ENCODE measurements around the gene PARD3B. TPM values are rescaled to one million over a fixed set of nuclear protein-coding genes. Genes with fewer than 3 reads are reported as not detected.

Gene PARD3B
- total RNA-seq, 1 experiment from 2014 or later, result 7.6 TPM

- ChIA-PET POLR2A (ENCODE audit: low non-redundant PET) (no interaction called here), CTCF (no interaction called here)
- Histone ChIP-seq H3K36me3 (ENCODE audit: insufficient read depth, low read length, poor library complexity, severe bottlenecking) (no peaks in the 10 kb centered on the region), H3K9me3 (ENCODE audit: low read depth, low read length, poor library complexity, severe bottlenecking) (no peaks in the 10 kb centered on the region), H3K27ac (ENCODE audit: low read depth, low read length, poor library complexity, severe bottlenecking) (no peak overlapping the region), H3K4me1 (ENCODE audit: insufficient read depth, low read length, poor library complexity, severe bottlenecking) (no peaks in the 10 kb centered on the region), H3K4me3 (ENCODE audit: low read depth, low read length, poor library complexity, severe bottlenecking) (no peak overlapping the region), H3K27me3 (replicated peaks; ENCODE audit: insufficient read depth, low read depth, low read length, poor library complexity) (no peaks in the 10 kb centered on the region)
- intact Hi-C loops (cut with micrococcal nuclease; ENCODE audit: unreplicated experiment), result no loop called here
- no peak for DNase-seq (ENCODE audit: low spot score)
- no peak for TF ChIP-seq EZH2 (IDR thresholded peaks at IDR 0.05; ENCODE audit: borderline replicate concordance, low read depth, low read length, poor library complexity, severe bottlenecking)
- BruUV-seq (replicated peaks), result no TSS peak
Observed at GRCh38 chr2:205321231-205321630, 776.0 kb downstream of the PARD3B start.

DNA sequence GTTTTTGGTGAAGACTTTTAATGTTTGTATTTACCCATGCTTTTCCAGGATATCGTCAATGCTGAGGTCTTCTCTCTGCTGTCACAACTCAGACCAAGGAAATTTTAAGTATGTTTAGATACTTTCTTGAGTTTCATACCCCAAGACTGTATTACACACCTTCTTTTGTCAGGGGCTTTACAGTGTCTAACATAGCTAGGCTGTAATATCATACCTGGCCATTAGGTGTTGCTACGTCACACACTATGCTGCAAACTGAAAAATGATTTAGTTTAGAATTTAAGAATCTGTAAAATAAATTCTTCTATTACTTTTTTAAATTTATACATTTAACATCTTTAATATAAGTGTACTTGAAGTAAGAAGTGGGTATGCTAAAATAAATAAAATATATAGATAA is 778.7 kb downstream of the PARD3B start:
- ChIA-PET POLR2A (ENCODE audit: low non-redundant PET) (no interaction called here), CTCF (no interaction called here)
- H3K4me3 ChIP-seq (ENCODE audit: low read depth, low read length, poor library complexity, severe bottlenecking), result no peak overlapping the region
- no peaks in the 10 kb centered on the region for H3K9me3 ChIP-seq (ENCODE audit: low read depth, low read length, poor library complexity, severe bottlenecking)
- DNase-seq (ENCODE audit: low spot score), result no peak
- H3K27ac ChIP-seq (ENCODE audit: low read depth, low read length, poor library complexity, severe bottlenecking), result no peak overlapping the region
- no TSS peak for BruUV-seq (replicated peaks)
- no peaks in the 10 kb centered on the region for H3K4me1 ChIP-seq (ENCODE audit: insufficient read depth, low read length, poor library complexity, severe bottlenecking)
- intact Hi-C loops (cut with micrococcal nuclease; ENCODE audit: unreplicated experiment), result no loop called here
- TF ChIP-seq CTCF (conservative IDR thresholded peaks at IDR 0.05; ENCODE audit: low read depth, low read length), result peak; percentile 44
- TF ChIP-seq EZH2 (IDR thresholded peaks at IDR 0.05; ENCODE audit: borderline replicate concordance, low read depth, low read length, poor library complexity, severe bottlenecking), result no peak
- H3K27me3 ChIP-seq (replicated peaks; ENCODE audit: insufficient read depth, low read depth, low read length, poor library complexity), result no peaks in the 10 kb centered on the region
- no peaks in the 10 kb centered on the region for H3K36me3 ChIP-seq (ENCODE audit: insufficient read depth, low read length, poor library complexity, severe bottlenecking)

GRCh38 chr2:205324355-205324754 is 779.1 kb downstream of the PARD3B start:
- intact Hi-C loops (cut with micrococcal nuclease; ENCODE audit: unreplicated experiment), result no loop called here
- no peak overlapping the region for H3K27ac ChIP-seq (ENCODE audit: low read depth, low read length, poor library complexity, severe bottlenecking)
- no peaks in the 10 kb centered on the region for H3K27me3 ChIP-seq (replicated peaks; ENCODE audit: insufficient read depth, low read depth, low read length, poor library complexity)
- POLR2A ChIA-PET (ENCODE audit: low non-redundant PET), result no interaction called here
- no peak for TF ChIP-seq EZH2 (IDR thresholded peaks at IDR 0.05; ENCODE audit: borderline replicate concordance, low read depth, low read length, poor library complexity, severe bottlenecking)
- no peak for TF ChIP-seq CTCF (conservative IDR thresholded peaks at IDR 0.05; ENCODE audit: low read depth, low read length)
- no peaks in the 10 kb centered on the region for H3K9me3 ChIP-seq (ENCODE audit: low read depth, low read length, poor library complexity, severe bottlenecking)
- BruUV-seq (replicated peaks), result no TSS peak
- no peak for DNase-seq (ENCODE audit: low spot score)
- no peak overlapping the region for H3K4me3 ChIP-seq (ENCODE audit: low read depth, low read length, poor library complexity, severe bottlenecking)
- no peaks in the 10 kb centered on the region for H3K36me3 ChIP-seq (ENCODE audit: insufficient read depth, low read length, poor library complexity, severe bottlenecking)
- H3K4me1 ChIP-seq (ENCODE audit: insufficient read depth, low read length, poor library complexity, severe bottlenecking), result no peaks in the 10 kb centered on the region
- CTCF ChIA-PET, result no interaction called here

DNA sequence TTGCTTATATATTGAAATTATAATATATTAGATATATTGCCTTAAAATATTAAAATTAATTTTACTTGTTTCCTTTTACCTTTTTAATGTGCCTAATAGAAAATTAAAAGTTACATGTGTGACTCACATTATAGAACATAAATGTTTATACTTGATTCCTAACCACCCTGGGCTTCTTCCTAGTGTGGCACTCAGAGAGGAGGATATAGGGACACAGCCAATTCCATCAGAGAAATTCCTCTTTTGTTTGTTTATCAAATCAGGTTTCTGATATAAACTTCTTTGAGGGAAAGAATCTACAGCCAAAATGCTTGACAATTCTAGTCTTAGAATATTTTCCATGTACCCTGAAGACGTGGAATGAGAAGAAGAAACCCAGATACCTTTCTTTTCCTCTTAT is 788.1 kb downstream of the PARD3B start:
- H3K27me3 ChIP-seq (replicated peaks; ENCODE audit: insufficient read depth, low read depth, low read length, poor library complexity), result no peaks in the 10 kb centered on the region

More for the DNA sequence above, 788.1 kb downstream of the PARD3B start:
- Histone ChIP-seq H3K4me3 (ENCODE audit: low read depth, low read length, poor library complexity, severe bottlenecking) (no peak overlapping the region), H3K4me1 (ENCODE audit: insufficient read depth, low read length, poor library complexity, severe bottlenecking) (no peaks in the 10 kb centered on the region), H3K9me3 (ENCODE audit: low read depth, low read length, poor library complexity, severe bottlenecking) (no peaks in the 10 kb centered on the region), H3K36me3 (ENCODE audit: insufficient read depth, low read length, poor library complexity, severe bottlenecking) (no peaks in the 10 kb centered on the region), H3K27ac (ENCODE audit: low read depth, low read length, poor library complexity, severe bottlenecking) (no peak overlapping the region)
- DNase-seq (ENCODE audit: low spot score), result no peak
- ChIA-PET CTCF (no interaction called here), POLR2A (ENCODE audit: low non-redundant PET) (no interaction called here)
- intact Hi-C loops (cut with micrococcal nuclease; ENCODE audit: unreplicated experiment), result no loop called here
- TF ChIP-seq CTCF (conservative IDR thresholded peaks at IDR 0.05; ENCODE audit: low read depth, low read length) (no peak), EZH2 (IDR thresholded peaks at IDR 0.05; ENCODE audit: borderline replicate concordance, low read depth, low read length, poor library complexity, severe bottlenecking) (no peak)
- no TSS peak for BruUV-seq (replicated peaks)

Data from A673 (cell line).